HG03025 (cell line): ENCODE data around the gene HCRTR1.

Experiments
- ATAC-seq: cut with Tn5 transposase; IDR thresholded peaks from one replicate; pipeline ENCODE4 v1.9.1; 2021; ENCODE audit warnings: mild to moderate bottlenecking, moderate library complexity; ENCODE audit not compliant: unreplicated experiment, low FRiP score

Gene HCRTR1

DNA sequence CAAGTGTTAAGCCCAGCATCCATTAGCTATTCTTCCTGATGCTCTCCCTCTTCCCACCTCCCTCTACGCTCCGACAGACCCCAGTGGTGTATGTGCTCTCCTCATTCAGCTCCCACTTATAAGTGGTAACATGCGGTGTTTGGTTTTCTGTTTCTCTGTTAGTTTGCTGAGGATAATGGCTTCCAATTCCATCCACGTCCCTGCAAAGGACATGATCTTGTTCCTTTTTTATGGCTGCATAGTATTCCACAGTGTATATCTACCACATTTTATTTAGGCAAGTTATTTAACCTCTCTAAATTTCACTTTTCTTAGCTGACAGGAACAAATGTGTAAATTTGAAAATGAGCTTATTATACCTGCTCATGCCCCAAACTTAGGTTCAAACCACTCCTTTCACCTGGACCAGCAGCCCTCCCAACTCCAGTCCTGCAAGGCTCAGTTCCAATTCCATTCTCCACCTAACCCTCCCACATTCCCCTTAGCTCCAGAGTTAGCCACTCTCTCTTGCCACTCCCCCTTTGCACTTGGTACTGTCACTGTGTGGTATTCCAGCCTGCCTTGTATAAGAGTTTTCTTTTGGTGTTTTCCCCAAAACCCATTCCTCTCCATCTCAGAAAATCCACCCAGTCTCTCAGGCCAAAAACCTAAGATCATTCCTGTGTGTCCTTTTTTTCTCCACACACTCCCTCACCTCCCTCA lies 28.9 kb downstream of the HCRTR1 start:
- no peak for ATAC-seq

DNA sequence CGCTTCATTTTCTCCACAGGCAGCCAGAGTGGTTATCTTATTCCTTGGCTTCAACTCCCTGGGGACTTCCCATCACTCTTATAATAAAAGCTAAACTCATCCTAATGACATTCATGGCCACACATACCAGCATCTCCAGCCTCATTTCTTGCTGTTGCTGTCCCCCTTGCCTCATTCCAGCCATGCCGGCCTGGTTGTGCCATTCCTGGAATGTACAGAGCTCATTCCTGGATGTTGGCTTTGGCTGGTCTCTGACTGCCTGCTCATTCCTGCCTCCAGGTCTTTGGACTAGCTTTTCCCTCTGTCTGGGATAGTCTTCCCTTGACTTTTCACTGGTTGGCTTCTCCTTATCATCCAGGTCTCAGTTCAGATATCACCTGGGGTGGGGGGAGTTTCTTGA lies 29.6 kb downstream of the HCRTR1 start:
- ATAC-seq: no peak

DNA sequence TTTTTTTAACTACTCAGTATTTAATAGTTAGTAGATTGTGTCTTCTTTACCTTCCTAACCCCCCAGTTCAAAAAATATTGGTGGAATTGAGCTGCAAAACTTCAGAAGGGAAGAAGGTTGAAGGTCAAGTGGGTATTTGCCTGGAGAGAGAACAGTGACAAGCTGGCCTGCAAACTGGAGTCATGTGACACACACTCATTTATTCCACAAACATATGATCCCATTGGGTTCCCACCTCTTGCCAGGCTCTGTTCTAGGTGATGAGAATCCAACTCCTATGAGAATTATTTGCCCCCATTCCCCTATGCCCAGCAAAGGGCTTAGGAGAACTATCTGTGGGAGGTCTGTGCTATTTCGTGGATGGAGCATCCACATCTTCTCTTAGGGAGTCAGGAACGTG lies 30.7 kb downstream of the HCRTR1 start:
- ATAC-seq: no peak

DNA sequence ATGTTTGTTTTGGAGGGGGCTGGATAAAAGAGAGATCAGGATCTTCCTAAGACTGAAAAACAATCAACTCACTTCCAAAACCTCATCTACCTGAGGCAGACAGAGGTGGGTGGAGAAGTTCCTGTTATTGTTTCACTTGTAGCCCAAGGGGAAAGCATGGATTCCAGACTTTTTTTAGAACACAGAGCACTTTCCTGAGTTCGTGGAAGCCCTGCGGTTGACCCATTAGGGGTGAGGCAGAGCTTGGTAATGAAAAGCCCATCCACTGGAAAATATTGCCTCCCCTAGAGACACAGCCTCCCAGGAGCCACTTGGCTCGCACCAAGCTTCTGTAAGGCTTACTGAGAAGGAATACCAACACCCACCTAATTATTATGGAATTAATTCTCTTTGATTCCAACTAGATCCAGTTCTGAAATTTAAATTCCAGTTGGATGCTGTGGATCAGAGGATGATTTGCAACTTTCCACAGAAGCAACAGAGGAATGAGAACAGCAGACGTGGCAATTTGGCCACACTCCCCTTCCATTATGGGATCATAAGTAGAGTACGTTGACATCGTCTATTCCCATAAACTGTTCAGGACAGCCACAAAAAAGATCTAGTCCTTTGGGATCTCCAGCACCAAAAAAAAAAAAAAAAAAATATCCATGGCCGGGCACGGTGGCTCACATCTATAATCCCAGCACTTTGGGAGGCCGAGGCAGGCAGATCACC lies 31.3 kb downstream of the HCRTR1 start:
- no peak for ATAC-seq

DNA sequence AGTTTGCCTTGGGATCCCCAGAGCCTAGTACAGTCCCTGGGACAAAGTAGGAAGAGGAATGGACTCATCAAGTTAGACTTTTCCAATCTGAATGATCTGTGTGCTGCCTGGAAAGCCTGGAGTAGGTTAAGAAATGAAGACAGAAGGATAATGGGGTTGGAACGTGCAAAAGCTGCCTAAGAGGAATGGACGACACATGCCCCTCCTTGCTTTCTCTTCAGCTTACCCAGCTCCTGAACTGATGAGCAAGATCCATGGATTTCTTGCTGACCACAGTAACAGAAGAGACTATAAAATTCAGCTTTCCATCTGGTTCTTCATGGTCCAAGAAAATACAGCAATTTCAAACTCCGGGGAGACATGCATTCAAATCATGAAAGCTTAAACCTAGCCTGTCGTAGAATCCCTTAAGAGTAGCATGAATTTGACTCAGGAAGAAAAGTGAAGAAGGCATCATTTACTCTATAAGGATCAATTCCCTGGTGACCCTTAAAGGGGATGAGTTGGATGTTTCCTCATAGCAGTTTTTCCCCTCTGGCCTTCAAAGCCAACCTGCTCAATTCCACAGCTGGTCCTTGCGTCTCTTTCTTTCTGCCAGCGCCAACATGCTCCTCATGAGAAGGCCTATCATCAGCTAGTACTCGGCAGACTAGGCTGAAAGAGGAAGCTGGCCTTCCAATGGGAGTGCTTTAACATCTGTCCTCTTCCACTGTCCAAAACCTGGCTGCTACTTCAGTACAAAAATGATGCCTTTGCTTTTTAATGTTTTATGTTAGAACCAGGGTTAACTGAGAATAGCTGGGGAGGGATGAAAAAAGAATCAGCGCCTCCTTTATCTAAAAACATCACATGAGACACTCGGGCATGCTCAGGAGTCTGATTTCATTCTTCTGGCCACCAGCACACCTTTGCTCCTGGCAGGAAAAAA lies 32.9 kb downstream of the HCRTR1 start:
- no peak for ATAC-seq

DNA sequence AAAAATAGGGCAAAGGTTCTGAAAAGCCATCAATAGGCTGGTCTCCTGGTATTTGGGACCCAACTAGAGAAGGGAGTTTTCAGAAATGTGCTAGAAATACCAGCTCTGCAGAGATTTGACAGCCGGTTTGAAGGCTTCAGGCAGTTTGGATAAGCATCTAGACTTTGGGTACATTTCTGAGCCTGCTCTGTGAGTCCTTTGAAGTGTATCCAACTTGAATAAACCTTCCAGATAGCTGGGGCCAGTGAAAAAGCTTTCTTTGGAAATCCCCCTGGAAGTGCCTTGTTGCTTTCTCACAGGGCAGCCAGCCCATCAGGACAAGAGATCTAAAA lies 33.6 kb downstream of the HCRTR1 start:
- no peak for ATAC-seq

DNA sequence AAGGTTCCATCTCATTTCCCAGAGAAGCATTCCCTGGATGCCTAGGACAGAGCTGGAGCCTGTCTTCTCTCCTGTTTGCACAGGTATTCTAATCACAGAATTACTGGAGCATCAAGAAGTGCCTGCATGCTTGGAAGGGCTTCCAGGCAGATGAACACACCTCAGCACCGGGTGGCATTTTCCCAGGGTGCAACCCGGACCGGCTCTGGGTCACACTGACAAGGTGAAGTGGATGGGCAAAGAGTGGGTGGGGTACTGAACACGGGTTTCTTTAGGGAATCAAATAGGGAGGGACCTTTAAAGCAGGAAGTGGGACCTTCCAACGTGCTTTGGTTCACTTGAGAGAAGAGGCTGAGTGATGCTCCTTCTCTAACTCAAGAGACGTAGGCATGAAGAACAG lies 34.3 kb downstream of the HCRTR1 start:
- no peak for ATAC-seq

DNA sequence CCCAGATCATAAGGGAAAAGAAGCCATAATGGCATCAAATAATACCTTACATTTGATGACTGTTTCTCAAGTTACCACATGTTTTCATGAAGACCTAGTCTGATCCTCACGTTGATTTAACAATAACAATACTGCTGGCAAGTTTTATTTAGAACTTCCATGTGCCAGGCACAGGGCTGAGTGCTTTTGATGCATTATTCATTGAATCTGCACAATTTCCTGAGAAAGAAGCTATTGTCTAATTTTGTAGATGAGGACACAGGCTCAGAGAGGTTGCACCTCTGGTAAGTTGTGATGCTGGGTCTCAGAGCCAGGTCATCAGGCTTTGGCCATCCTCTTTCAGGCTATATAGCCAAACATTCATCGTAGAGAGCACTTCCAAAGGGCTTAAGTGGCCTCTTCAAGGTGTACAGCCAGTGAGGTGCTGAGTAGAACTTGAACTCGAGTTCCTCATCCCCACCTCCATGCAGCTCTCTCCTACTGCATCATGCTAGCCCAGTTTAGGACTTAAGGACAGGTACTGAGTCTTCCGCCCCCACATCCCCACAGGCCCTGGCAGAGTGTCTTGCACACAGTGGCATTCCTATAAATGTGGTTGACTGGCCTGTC lies 35.5 kb downstream of the HCRTR1 start:
- no peak for ATAC-seq

DNA sequence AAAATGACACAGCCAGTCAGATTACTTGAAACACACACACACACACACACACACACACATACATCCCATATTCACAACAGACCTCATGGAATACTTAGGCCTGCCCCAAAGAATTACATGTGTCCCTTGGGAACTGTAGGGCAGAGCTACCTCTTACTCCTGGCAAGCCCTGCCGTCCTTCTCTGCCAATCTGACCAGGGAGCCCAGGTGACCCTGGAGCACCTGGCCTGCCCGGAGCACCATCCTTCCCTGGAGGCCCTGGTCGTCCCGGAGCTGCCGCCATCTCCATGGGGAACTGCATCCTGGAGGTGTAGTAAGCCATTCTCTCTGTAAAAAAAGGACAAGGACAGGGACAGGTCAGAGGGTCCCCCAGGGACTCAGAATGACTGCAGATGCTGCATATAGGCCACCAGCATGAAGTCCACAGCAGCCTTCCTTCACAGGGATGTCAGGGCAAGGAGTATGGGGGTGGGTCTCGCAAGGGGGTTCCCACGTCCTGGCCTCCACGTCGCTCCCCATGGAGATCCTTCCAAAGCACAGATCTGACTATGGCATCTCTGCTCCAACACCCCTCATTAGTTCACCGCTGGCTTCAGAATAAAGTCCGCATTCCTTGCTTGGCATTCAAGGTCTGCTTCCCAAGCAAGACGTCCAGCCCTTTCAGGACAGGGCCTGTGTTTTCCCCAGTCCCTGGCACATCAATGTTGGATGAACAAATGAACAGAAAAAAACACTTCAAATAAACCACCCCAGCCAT lies 36.4 kb downstream of the HCRTR1 start:
- no peak for ATAC-seq

DNA sequence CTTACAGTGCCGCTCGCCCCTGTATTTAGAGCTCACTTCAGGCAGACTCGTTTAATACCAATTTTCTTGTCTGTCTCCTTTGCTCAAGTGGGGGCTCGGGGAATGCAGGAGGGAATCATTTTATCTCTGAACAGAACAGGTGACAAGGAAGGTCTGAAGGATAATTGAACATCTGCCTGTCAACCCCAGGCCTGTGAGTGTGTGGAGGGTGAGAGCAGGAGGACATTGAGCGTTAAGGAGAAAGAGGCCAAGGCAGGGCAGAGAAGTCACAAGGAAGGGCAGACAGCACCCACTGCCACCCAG lies 36.9 kb downstream of the HCRTR1 start:
- no peak for ATAC-seq

DNA sequence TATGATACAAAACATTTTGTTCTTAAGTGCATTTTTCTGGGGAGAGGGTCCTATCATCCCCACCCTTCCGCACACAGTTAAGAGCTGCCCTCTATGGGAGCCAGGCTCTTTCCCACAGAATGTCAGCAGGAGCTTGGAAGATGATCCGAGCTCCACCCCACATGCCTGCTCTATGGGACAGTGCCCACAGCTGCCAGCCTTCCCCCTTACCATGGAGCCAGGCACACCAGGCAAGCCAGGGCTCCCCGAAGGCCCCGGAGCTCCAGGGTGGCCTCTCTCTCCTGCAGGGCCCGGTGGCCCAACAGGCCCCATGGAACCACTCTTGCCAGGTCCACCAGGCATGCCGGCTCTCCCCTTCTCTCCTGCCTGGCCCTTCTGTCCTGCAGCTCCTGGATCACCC lies 37.6 kb downstream of the HCRTR1 start:
- ATAC-seq: no peak

DNA sequence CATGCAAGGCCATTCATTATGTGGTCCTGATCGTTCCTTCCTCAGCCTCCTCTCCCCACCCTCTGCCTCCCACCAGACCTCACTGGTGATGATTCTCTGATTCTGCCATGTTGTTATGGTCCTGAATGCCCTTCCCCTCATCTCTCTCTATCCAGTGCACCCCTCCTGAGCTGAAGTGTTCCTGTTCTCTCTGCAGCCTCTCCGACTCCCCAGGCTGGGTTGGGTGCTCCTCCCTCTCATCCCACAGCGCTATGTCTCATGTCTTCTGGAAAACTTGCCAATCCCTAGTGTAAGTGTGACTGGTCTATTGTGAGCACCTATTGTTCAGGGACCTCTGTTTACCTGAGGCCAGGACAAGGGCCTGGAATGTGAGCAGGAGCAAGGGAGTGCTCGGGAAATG lies 38.3 kb downstream of the HCRTR1 start:
- ATAC-seq: no peak

DNA sequence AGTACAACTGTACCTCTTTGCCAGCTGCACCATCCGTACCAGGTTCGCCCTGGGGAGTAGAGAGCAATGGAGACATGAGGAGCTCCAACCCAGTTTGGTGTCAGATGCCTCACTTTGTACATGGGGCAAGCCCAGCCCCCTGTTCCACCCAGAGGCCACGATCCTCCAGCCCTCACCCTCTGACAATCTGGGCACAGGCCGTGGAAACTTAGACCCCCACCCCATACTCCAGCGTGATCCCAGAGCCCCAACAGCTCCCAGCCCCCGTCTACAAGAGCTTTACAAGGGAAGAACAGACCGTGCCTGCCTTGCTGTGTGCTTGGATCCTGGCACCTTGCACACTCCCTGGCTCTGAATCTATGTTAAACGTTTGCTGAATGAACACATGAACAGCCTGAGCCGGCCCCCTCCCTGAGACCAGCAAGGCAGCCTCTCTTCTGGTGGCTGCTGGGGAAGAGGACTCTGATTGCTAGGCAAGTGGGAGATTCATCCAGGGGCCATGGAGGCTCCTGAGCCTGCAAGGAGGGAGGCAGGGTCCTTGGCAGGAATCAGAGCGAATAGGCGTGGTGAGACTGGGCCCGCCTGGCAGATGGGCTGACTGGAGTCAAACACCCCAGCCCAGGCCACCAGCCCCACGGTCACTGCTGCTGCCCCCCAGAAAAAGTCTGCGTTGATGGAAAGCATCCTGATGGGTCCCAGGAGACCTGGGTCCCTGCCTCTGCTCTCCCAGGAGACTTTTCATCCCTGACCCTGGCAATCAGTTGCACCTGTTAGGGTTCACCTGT lies 39.7 kb downstream of the HCRTR1 start:
- no peak for ATAC-seq

DNA sequence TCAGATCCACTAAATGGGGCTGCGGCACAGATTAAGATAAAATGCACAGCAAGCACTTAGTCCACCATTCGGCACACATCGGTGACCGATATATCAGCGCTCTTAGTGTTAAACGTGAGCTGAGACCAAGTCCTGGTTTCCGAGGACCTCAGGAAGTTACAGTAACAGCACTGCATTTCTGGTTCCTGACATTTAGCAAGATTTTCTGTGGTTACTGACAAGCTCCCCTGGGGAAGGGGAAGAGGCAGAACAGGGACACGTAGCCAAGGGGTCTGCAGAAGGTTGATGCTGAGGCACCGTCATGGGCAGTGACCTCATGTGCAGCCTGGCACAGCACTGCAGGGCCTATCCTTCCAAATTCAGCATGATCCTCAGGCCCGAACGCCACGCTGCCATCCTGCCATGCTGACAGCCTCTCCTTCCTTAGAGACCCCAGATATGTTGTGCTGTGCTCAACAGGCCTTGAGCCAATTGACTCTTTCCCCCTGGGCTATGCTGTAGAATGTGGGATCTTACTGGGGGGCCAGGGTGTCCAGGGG lies 40.6 kb downstream of the HCRTR1 start:
- ATAC-seq: no peak

DNA sequence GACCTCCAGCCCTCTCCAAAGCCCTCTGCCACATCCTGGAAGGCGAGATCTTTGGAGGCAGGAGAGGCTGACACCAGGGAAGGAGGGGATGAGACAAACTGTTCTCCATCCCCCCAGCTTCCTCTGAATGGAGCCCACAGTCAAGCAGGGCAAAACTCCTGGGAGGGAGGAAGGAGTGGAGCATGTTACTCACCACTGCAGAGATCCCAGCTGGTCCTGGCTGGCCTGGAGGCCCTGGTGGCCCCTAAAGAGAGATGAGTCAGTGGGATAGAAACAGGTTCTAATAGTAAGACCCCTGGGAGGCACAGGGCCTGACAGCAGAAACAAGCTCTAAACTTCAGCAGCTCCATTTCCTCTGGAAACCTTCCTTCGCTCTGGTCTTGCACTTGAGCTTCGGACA lies 41.2 kb downstream of the HCRTR1 start:
- ATAC-seq: no peak

DNA sequence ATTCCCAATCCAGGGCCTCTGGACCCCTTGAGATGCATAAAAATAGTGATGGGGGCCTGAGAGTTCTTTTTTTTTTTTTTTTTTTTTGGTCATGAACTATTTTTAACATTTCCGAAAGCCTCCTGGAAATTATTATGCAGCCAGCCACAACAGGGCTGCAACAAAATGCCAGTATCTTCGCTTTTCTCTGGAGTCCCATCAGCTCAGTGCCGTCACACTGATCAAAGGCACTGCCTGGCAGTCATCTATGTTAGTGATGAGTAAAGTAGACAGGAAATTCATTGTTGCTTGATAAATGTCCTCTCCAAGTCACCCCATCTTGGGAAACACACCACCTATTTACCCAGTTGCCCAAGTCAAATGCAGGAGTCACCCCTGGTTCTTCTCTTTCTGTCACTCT lies 42.4 kb downstream of the HCRTR1 start:
- ATAC-seq: no peak

DNA sequence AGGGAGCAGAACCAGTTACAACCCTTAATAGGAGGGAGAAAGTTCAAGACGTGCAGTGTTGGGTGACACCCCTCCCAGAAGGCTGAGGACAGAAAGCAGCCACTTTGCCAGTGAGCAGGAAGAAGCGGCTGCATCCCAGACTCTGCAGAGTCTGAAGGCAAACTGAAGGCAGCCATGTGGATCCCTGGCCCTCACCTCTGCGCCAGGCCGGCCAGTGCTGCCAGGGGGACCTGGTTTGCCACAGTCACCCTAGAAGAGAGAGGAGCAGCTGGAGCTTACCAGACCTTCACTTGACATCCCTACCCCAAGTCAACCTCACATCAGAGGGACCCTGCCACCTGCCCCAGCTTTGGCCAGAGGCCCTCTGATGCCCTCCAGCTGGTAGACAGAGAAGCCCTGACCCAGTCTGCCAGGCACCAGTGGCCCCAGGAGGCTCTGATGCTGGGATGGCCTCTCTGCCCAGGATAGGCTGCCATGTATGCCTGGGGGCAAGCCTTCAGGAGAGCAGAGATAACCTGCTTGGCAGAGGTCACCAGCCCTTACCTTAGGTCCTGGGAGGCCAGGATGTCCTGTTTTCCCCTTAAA lies 43.5 kb downstream of the HCRTR1 start:
- no peak for ATAC-seq

DNA sequence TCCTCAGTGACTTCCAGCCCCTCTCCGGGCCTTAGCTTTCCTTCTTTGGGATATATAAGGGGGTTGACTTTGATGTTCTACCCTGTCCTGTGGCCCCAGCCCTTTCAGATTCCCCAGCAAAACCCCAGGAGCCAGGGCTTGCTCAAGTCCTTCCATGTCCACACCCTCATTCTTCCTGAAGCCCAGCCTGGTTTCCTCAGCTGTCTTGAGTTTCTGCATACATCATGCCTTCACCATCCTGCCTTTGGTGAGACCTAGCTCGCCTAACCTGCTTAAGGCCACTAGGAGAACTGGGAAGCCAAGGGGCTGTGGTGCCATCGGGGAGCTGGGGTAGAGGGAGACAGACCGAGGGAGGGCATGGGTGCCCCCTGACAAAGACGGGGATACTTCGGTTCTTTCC lies 44.4 kb downstream of the HCRTR1 start:
- no peak for ATAC-seq

DNA sequence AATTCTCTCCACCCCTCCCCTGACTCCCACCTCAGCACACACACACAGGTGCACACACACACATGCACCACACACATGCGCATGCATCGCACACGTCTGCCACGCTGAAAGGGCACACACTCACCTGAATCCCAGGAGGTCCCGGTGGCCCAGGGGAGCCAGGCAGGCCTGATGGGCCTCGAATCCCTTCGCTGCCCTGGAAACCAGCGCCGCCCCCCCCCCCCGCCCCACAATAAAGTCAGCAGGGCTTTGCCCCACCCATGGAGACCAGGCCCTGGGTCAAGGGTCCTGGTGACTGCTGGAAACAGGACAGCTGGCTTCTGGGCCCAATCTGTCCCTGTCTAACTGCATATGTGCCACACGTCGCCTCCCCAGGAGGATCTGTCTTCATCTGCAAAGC lies 45.0 kb downstream of the HCRTR1 start:
- ATAC-seq: no peak
